ENCODE results near the gene NRXN3. TPM values are rescaled to one million over a fixed set of nuclear protein-coding genes. Genes with fewer than 3 reads are reported as not detected.

Gene NRXN3
- polyA plus RNA-seq, 1 donor from 2014 or later: 110 TPM

- Histone ChIP-seq H3K9me2 (ENCODE audit: insufficient read depth, low read length) (no peaks in the 10 kb centered on the region), H3K27ac (ENCODE audit: low read length) (no peak overlapping the region), H3K79me2 (replicated peaks; ENCODE audit: insufficient read depth, low read length) (no peaks in the 10 kb centered on the region), H3K9ac (ENCODE audit: low read length) (no peak overlapping the region), H4K20me1 (ENCODE audit: insufficient read depth) (no peaks in the 10 kb centered on the region), H3K9me3 (ENCODE audit: low read length) (no peaks in the 10 kb centered on the region), H3K27me3 (ENCODE audit: insufficient read depth, low read depth, low read length) (no peaks in the 10 kb centered on the region), H3K4me3 (ENCODE audit: low read length) (no peak overlapping the region), H3K4me2 (ENCODE audit: low read length) (no peak overlapping the region), H2AFZ (ENCODE audit: low read depth, low read length) (no peak overlapping the region), H3F3A (ENCODE audit: insufficient read depth, low read length, poor library complexity, severe bottlenecking) (no peaks in the 10 kb centered on the region), H3K36me3 (ENCODE audit: insufficient read depth, low read length) (no peaks in the 10 kb centered on the region)
- TF ChIP-seq TAF1 (IDR thresholded peaks at IDR 0.05; ENCODE audit: low read depth): no peak
- TF ChIP-seq POLR2AphosphoS5 (IDR thresholded peaks at IDR 0.05): no peak
- TF ChIP-seq MXI1 (conservative IDR thresholded peaks at IDR 0.05; ENCODE audit: poor library complexity, severe bottlenecking): no peak
- TF ChIP-seq CTCF (IDR thresholded peaks at IDR 0.05; ENCODE audit: poor library complexity, severe bottlenecking): no peak
- TF ChIP-seq REST (IDR thresholded peaks at IDR 0.05; ENCODE audit: borderline replicate concordance): no peak
- no peak for TF ChIP-seq EZH2 (IDR thresholded peaks at IDR 0.05; ENCODE audit: borderline replicate concordance, insufficient read depth, low read length, poor library complexity, severe bottlenecking)
- TF ChIP-seq SMC3 (conservative IDR thresholded peaks at IDR 0.05; ENCODE audit: poor library complexity): no peak
- TF ChIP-seq EP300 (conservative IDR thresholded peaks at IDR 0.05; ENCODE audit: poor library complexity, severe bottlenecking): no peak
- TF ChIP-seq RAD21 (conservative IDR thresholded peaks at IDR 0.05): no peak
These were observed 1431.9 kb downstream of the NRXN3 start for GRCh38 chr14:79602045-79602444.

DNA sequence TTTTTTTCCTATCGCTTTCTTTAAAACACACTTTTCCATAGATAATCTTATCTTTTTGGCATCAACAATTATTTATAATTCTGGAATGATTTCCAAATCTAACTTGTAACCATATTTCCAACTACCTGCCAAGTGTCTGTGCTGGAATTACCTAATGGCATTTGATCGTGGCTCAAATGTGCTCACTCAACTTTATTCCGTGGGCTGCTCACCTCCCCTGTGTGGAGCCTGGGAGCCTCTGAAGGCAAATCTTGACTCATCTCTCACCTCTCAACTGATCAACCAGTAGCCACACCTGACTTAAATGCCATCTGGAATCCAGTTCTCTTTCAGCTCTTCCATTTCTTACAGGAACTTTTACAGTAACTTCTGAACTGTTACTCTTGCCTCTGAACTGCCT is 1432.6 kb downstream of the NRXN3 start:
- Histone ChIP-seq H3K4me2 (ENCODE audit: low read length) (no peak overlapping the region), H3K36me3 (ENCODE audit: insufficient read depth, low read length) (no peaks in the 10 kb centered on the region), H3K9me3 (ENCODE audit: low read length) (no peaks in the 10 kb centered on the region), H3K9ac (ENCODE audit: low read length) (no peak overlapping the region), H2AFZ (ENCODE audit: low read depth, low read length) (no peak overlapping the region), H3K27me3 (ENCODE audit: insufficient read depth, low read depth, low read length) (no peaks in the 10 kb centered on the region), H3F3A (ENCODE audit: insufficient read depth, low read length, poor library complexity, severe bottlenecking) (no peaks in the 10 kb centered on the region), H3K79me2 (replicated peaks; ENCODE audit: insufficient read depth, low read length) (no peaks in the 10 kb centered on the region), H3K4me3 (ENCODE audit: low read length) (no peak overlapping the region), H4K20me1 (ENCODE audit: insufficient read depth) (no peaks in the 10 kb centered on the region), H3K9me2 (ENCODE audit: insufficient read depth, low read length) (no peaks in the 10 kb centered on the region), H3K27ac (ENCODE audit: low read length) (no peak overlapping the region)
- TF ChIP-seq POLR2AphosphoS5 (IDR thresholded peaks at IDR 0.05): no peak
- TF ChIP-seq SMC3 (conservative IDR thresholded peaks at IDR 0.05; ENCODE audit: poor library complexity): no peak
- TF ChIP-seq MXI1 (conservative IDR thresholded peaks at IDR 0.05; ENCODE audit: poor library complexity, severe bottlenecking): no peak
- TF ChIP-seq EZH2 (IDR thresholded peaks at IDR 0.05; ENCODE audit: borderline replicate concordance, insufficient read depth, low read length, poor library complexity, severe bottlenecking): no peak
- TF ChIP-seq TAF1 (IDR thresholded peaks at IDR 0.05; ENCODE audit: low read depth): no peak
- TF ChIP-seq CTCF (IDR thresholded peaks at IDR 0.05; ENCODE audit: poor library complexity, severe bottlenecking): no peak
- TF ChIP-seq RAD21 (conservative IDR thresholded peaks at IDR 0.05): no peak
- no peak for TF ChIP-seq EP300 (conservative IDR thresholded peaks at IDR 0.05; ENCODE audit: poor library complexity, severe bottlenecking)
- TF ChIP-seq REST (IDR thresholded peaks at IDR 0.05; ENCODE audit: borderline replicate concordance): no peak
